SK-N-SH (cell line): ENCODE data around the gene ZNF469. TPM values are rescaled to one million over a fixed set of nuclear protein-coding genes. Genes with fewer than 3 reads are reported as not detected.

ENCODE experiments used
- CTCF ChIA-PET: fragments of 300-600, 350-600 bp; formaldehyde crosslinking; extraction: SDS; loops from one replicate; lab custom pipeline; 2021; lab: Yijun Ruan, JAX
- POLR2A ChIA-PET: fragments of 350-600 bp; sonication (Branson Sonifier 250); formaldehyde crosslinking; extraction: SDS; loops from one replicate; lab custom pipeline; 2020; ENCODE audit warnings: antibody characterized with exemption, inconsistent platforms; lab: Yijun Ruan, JAX
- DNase-seq: peaks from one replicate; pipeline ENCODE4 v3.0.0; 2012
- H2AFZ ChIP-seq: fragments of 200-600 bp; sonication (generic); 2 replicates; pipeline ENCODE4 v1.8.1; 2016; ENCODE audit warnings: antibody characterized with exemption, mild to moderate bottlenecking, low read depth
- H3F3A ChIP-seq: fragments of 200-600 bp; sonication (generic); replicated peaks from 2 replicates; pipeline ENCODE3; 2016; ENCODE audit warnings: antibody characterized with exemption, mild to moderate bottlenecking; ENCODE audit not compliant: insufficient read depth
- H3K27ac ChIP-seq, 2 experiments: fragments of 200-500 bp in 1 of 2; fragments of 200-600 bp in 1 of 2; sonication (Bioruptor generic) in 1 of 2; sonication (generic), shearing (Covaris generic) in 1 of 2; 2 replicates each; pipeline versions ENCODE4 v1.5.1 to v1.6.1; 2014 to 2016; ENCODE audit warnings: low read depth in 2 of 2, inconsistent platforms in 1 of 2, low read length in 1 of 2, mild to moderate bottlenecking in 1 of 2, mixed read lengths in 1 of 2
- H3K27me3 ChIP-seq: fragments of 200-600 bp; sonication (generic), shearing (Covaris generic); 2 replicates; pipeline ENCODE4 v1.6.1; 2016; ENCODE audit warnings: mixed run types; ENCODE audit not compliant: insufficient read depth
- H3K36me3 ChIP-seq, 2 experiments: fragments of 200-500 bp in 1 of 2; fragments of 200-600 bp in 1 of 2; sonication (Bioruptor generic) in 1 of 2; sonication (generic) in 1 of 2; replicated peaks in 1 of 2; 2 replicates each; pipeline versions ENCODE3 to v1.5.1; 2014 to 2016; ENCODE audit warnings: low read length in 1 of 2, mild to moderate bottlenecking in 1 of 2; ENCODE audit not compliant: insufficient read depth in 2 of 2, control insufficient read depth in 1 of 2
- H3K4me1 ChIP-seq, 2 experiments: fragments of 200-500 bp in 1 of 2; fragments of 200-600 bp in 1 of 2; sonication (Bioruptor generic) in 1 of 2; sonication (generic), shearing (Covaris generic) in 1 of 2; 2 replicates each; pipeline versions ENCODE4 v1.5.1 to v1.6.1; 2014 to 2016; ENCODE audit warnings: low read depth in 1 of 2, low read length in 1 of 2, mixed run types in 1 of 2; ENCODE audit not compliant: insufficient read depth in 2 of 2, control insufficient read depth in 1 of 2
- H3K4me2 ChIP-seq: fragments of 200-600 bp; sonication (generic), shearing (Covaris generic); 2 replicates; pipeline ENCODE4 v1.6.1; 2017; ENCODE audit warnings: mixed run types
- H3K4me3 ChIP-seq, 2 experiments: fragments of 200-500 bp in 1 of 2; fragments of 200-600 bp in 1 of 2; sonication (Bioruptor generic) in 1 of 2; sonication (generic), shearing (Covaris generic) in 1 of 2; 2 replicates each; pipeline versions ENCODE4 v1.5.1 to v1.8.1; 2014 to 2016; ENCODE audit warnings: low read depth in 2 of 2, inconsistent platforms in 1 of 2, low read length in 1 of 2, mild to moderate bottlenecking in 1 of 2, mixed read lengths in 1 of 2, moderate library complexity in 1 of 2
- H3K79me2 ChIP-seq: fragments of 200-600 bp; sonication (generic); 2 replicates; pipeline ENCODE4 v1.8.1; 2017; ENCODE audit warnings: mild to moderate bottlenecking; ENCODE audit not compliant: insufficient read depth
- H3K9ac ChIP-seq: fragments of 200-600 bp; sonication (generic); 2 replicates; pipeline ENCODE4 v1.6.1; 2017; ENCODE audit warnings: mixed run types
- H3K9me2 ChIP-seq: fragments of 200-600 bp; sonication (generic); 2 replicates; pipeline ENCODE4 v1.6.1; 2017; ENCODE audit warnings: mixed run types
- H3K9me3 ChIP-seq: fragments of 200-600 bp; sonication (generic); 2 replicates; pipeline ENCODE4 v1.6.1; 2017; ENCODE audit warnings: mixed run types, mild to moderate bottlenecking, moderate library complexity
- H4K20me1 ChIP-seq: fragments of 200-600 bp; sonication (generic); 2 replicates; pipeline ENCODE4 v1.6.1; 2017; ENCODE audit warnings: mild to moderate bottlenecking, mixed run types; ENCODE audit not compliant: insufficient read depth
- CHD2 ChIP-seq: fragments of 150-350 bp; IDR thresholded peaks from 2 replicates; pipeline ENCODE4 v1.6.1; 2018; ENCODE audit warnings: low read length; ENCODE audit not compliant: partially characterized antibody
- CTCF ChIP-seq: fragments of 200-600 bp; sonication (generic); IDR thresholded peaks from 2 replicates; pipeline ENCODE4 v1.6.1; 2017; ENCODE audit warnings: antibody characterized with exemption, mild to moderate bottlenecking, moderate library complexity
- ELF1 ChIP-seq: IDR thresholded peaks from 2 replicates; pipeline ENCODE4 v1.4.0; 2012
- EP300 ChIP-seq, 2 experiments: IDR thresholded peaks; 2 replicates each; pipeline versions ENCODE4 v1.4.0 to v1.6.1; 2012; ENCODE audit warnings: borderline replicate concordance in 1 of 2, low read depth in 1 of 2, low read length in 1 of 2
- FOXJ3 ChIP-seq: sonication (generic); formaldehyde crosslinking; IDR thresholded peaks from 2 replicates; pipeline ENCODE4 v1.5.1; 2020; ENCODE audit warnings: mild to moderate bottlenecking, missing genetic modification reagents
- GABPA ChIP-seq: IDR thresholded peaks from 2 replicates; pipeline ENCODE4 v1.4.0; 2012; ENCODE audit warnings: low read depth, mild to moderate bottlenecking
- GATA2 ChIP-seq: sonication (generic); formaldehyde crosslinking; IDR thresholded peaks from 2 replicates; pipeline ENCODE4 v1.5.0; 2020; ENCODE audit warnings: mild to moderate bottlenecking, missing genetic modification reagents
- IRF3 ChIP-seq: fragments of 150-350 bp; IDR thresholded peaks from 2 replicates; pipeline ENCODE4 v1.6.1; 2016; ENCODE audit warnings: mild to moderate bottlenecking, low read depth, low read length
- MAX ChIP-seq: IDR thresholded peaks from 2 replicates; pipeline ENCODE4 v1.4.0; 2012; ENCODE audit warnings: low read depth
- MXI1 ChIP-seq: IDR thresholded peaks from 2 replicates; pipeline ENCODE4 v1.6.1; 2012; ENCODE audit warnings: mild to moderate bottlenecking, low read depth, low read length, improper control_type of control experiment
- NRF1 ChIP-seq: IDR thresholded peaks from 2 replicates; pipeline ENCODE4 v1.6.1; 2012; ENCODE audit warnings: low read depth, mild to moderate bottlenecking, low read length
- POLR2AphosphoS5 ChIP-seq: IDR thresholded peaks from 2 replicates; pipeline ENCODE4 v1.6.1; 2012; ENCODE audit warnings: low read depth, low read length
- REST ChIP-seq: IDR thresholded peaks from 2 replicates; pipeline ENCODE4 v1.6.1; 2012; ENCODE audit warnings: mild to moderate bottlenecking, low read depth, low read length, moderate library complexity
- RFX5 ChIP-seq: IDR thresholded peaks from 2 replicates; pipeline ENCODE4 v1.6.1; 2012; ENCODE audit warnings: mild to moderate bottlenecking, improper control_type of control experiment, low read length
- RXRA ChIP-seq: IDR thresholded peaks from 2 replicates; pipeline ENCODE4 v1.4.0; 2012; ENCODE audit warnings: low read depth, mild to moderate bottlenecking, borderline replicate concordance
- USF2 ChIP-seq: fragments of 150-350 bp; IDR thresholded peaks from 2 replicates; pipeline ENCODE4 v1.6.1; 2017; ENCODE audit warnings: antibody characterized with exemption, low read length, low read depth, borderline replicate concordance
- ZBTB33 ChIP-seq: IDR thresholded peaks from 2 replicates; pipeline ENCODE4 v1.4.0; 2012; ENCODE audit warnings: low read depth, borderline replicate concordance
- WGBS: methylation state at CpG from one replicate; pipeline ENCODE4 v1.1.6; 2017; ENCODE audit warnings: low lambda C conversion rate; 5-methylcytosine and 5-hydroxymethylcytosine counted together
- polyA plus RNA-seq, 3 experiments: library from polyadenylated mRNA; depleted of rRNA; stranded (reverse); fragments of >200 nt; gene quantifications; 2 replicates each; pipeline ENCODE4 v1.2.3, GENCODE V29; 2012

ZNF469 gene
- polyA plus RNA-seq, 1 of the 3 experiments (the other 2 are of a cell fraction): 0.56 TPM

- Histone ChIP-seq H3K9me3 (no peaks in the 10 kb centered on the region), H3K36me3 (no peaks in the 10 kb centered on the region), H3K27ac (no peak overlapping the region), H3K9ac (no peak overlapping the region), H3K4me2 (no peak overlapping the region), H4K20me1 (no peaks in the 10 kb centered on the region), H3K4me1 (peaks cover 0 to 8% of the 10 kb centered on the region in 2 experiments; a peak in 1 of 4 replicates), H3F3A (no peaks in the 10 kb centered on the region), H3K9me2 (no peaks in the 10 kb centered on the region), H2AFZ (no peak overlapping the region), H3K27me3 (no peaks in the 10 kb centered on the region), H3K4me3 (no peak overlapping the region), H3K79me2 (no peaks in the 10 kb centered on the region)
- ChIA-PET POLR2A (no interaction called here), CTCF (interaction anchor here (1.0 to 3.4 kb wide), 4 partner anchors 8 to 44 kb away, joined by 3 to 37 read pairs (median 3); no protein-coding TSS in a partner anchor)
- WGBS: 70% methylated on average over 8 of the region's 34 CpGs
- no peak for DNase-seq
- no peak for TF ChIP-seq USF2
- no peak for TF ChIP-seq IRF3
- TF ChIP-seq CHD2: no peak
- no peak for TF ChIP-seq REST
- no peak for TF ChIP-seq RFX5
- no peak for TF ChIP-seq ZBTB33
- TF ChIP-seq GATA2 (CRISPR knock-in tag): no peak
- no peak for TF ChIP-seq EP300 (IDR thresholded peaks at IDR 0.05; ENCODE audit: borderline replicate concordance in 1 of 2, low read depth in 1 of 2, low read length in 1 of 2)
- TF ChIP-seq POLR2AphosphoS5: no peak
- no peak for TF ChIP-seq MAX
- TF ChIP-seq ELF1: no peak
- TF ChIP-seq FOXJ3: no peak
- TF ChIP-seq NRF1: no peak
- no peak for TF ChIP-seq GABPA
- TF ChIP-seq CTCF: no peak
- TF ChIP-seq MXI1: no peak
- TF ChIP-seq RXRA: no peak
Measured at GRCh38 chr16:88428616-88429386, 46.0 kb downstream of the ZNF469 start.
